Psoas muscle (tissue), 8 donors: Measurements from ENCODE around the gene MYPOP. TPM values are rescaled to one million over a fixed set of nuclear protein-coding genes. Genes with fewer than 3 reads are reported as not detected.

Experiments used
- ATAC-seq, 4 donors: fragments of 200-7000 bp; cut with Tn5 transposase; one replicate each; pipeline ENCODE4 v1.9.1; 2020; ENCODE audit warnings: moderate library complexity in 3 of 4, mild to moderate bottlenecking in 2 of 4
- DNase-seq, 2 donors: peaks; one replicate each; pipeline ENCODE4 v3.0.0-alpha.2; 2020
- H3K27ac ChIP-seq: fragments of 200-600 bp; one replicate; pipeline ENCODE4 v1.8.0; 2022
- H3K27me3 ChIP-seq, 3 donors: fragments of 200-600 bp in 1 of 3; one replicate each; pipeline versions ENCODE4 v1.6.1 to v1.8.0; 2013 to 2022; ENCODE audit warnings: low read length in 2 of 3, mild to moderate bottlenecking in 2 of 3, moderate library complexity in 1 of 3; ENCODE audit not compliant: insufficient read depth in 3 of 3
- H3K36me3 ChIP-seq, 2 donors: fragments of 200-600 bp in 1 of 2; one replicate each; pipeline versions ENCODE4 v1.6.1 to v1.8.0; 2013 to 2022; ENCODE audit warnings: low read depth in 1 of 2, mild to moderate bottlenecking in 1 of 2, moderate library complexity in 1 of 2; ENCODE audit not compliant: insufficient read depth in 1 of 2
- H3K4me1 ChIP-seq: fragments of 200-600 bp; one replicate; pipeline ENCODE4 v1.8.0; 2022
- H3K4me3 ChIP-seq: fragments of 200-600 bp; one replicate; pipeline ENCODE4 v1.8.0; 2022; ENCODE audit warnings: mild to moderate bottlenecking
- H3K9me3 ChIP-seq: fragments of 200-600 bp; one replicate; pipeline ENCODE4 v1.8.0; 2022
- CTCF ChIP-seq: fragments of 200-600 bp; IDR thresholded peaks from one replicate; pipeline ENCODE4 v1.8.0; 2022; ENCODE audit warnings: antibody characterized with exemption
- WGBS, 3 donors: extraction: QIAGEN DNeasy Blood & Tissue Kit; methylation state at CpG; one replicate each; pipeline versions ENCODE4 v1.1.6 to v1.1.7; 2013; 5-methylcytosine and 5-hydroxymethylcytosine counted together
- intact Hi-C, 2 donors: fragments of 100-400 bp; cut with DNase I; formaldehyde crosslinking; loops; one replicate each; pipeline versions ENCODE4 v1.11.0 to v1.14.2; 2022
- polyA plus RNA-seq, 3 donors: library from polyadenylated mRNA; stranded (reverse); fragments of 200-250 nt; gene quantifications; one replicate each; pipeline ENCODE4 v1.2.3, GENCODE V29; 2013
- total RNA-seq, 4 donors: library from RNA; stranded (reverse); fragmentation: NEBNext Ultra II Directional in 2 of 4; extraction: Animal tissue kit (Norgen Biotek cat#: 25700) in 2 of 4; gene quantifications; one replicate each; pipeline versions ENCODE4 v1.2.1 to v1.2.4, GENCODE V29; 2021 to 2023
- donor health status: healthy with polysubstance abuse.
- donor health status: DM: no; HTN: no; CAD: no; lungs with moderate emphysema.
- donor health status: Bipolar disorder and iron deficiency.
- donor health status: healthy.
- donor health status: DM: yes; HTN: yes; CAD: no.
- donor health status: DM: no; HTN: no; CAD: no.
- donor health status: DM: no; HTN: no; CAD: no.
- donor health status: DM: yes; HTN: yes; CAD: no.

Gene MYPOP
- total and polyA plus RNA-seq, 7 donors, result 10.6 to 20.7 (median 13.0) TPM

- Histone ChIP-seq H3K27ac (no peak overlapping the region), H3K27me3 (no peaks in the 10 kb centered on the region), H3K9me3 (no peaks in the 10 kb centered on the region), H3K4me3 (no peak overlapping the region), H3K4me1 (peaks cover 16% of the 10 kb centered on the region), H3K36me3 (peaks cover 0 to 5% of the 10 kb centered on the region in 2 donors)
- intact Hi-C loops, result no loop called here
- DNase-seq (no peak), ATAC-seq (no peak)
- TF ChIP-seq CTCF, result no peak
- 67 to 80% (median 74%) methylated on average over 10 of the region's 10 CpGs for WGBS, 3 donors
These were observed 2.6 kb upstream of the MYPOP start for GRCh38 chr19:45905011-45905410.

- H3K36me3 ChIP-seq, result peaks cover 0 to 26% of the 10 kb centered on the region in 2 donors
- no peaks in the 10 kb centered on the region for H3K9me3 ChIP-seq
- peak overlapping the region; percentile 74 for H3K27ac ChIP-seq
- WGBS, 3 donors, result 1% methylated on average over 61 to 73 of the region's 73 CpGs
- DNase-seq (peak; percentile 98 to 100), ATAC-seq (peak; percentile 97 to 98 (median 98))
- no peak for TF ChIP-seq CTCF
- peaks cover 16% of the 10 kb centered on the region for H3K4me1 ChIP-seq
- H3K27me3 ChIP-seq, result no peaks in the 10 kb centered on the region
- peak overlapping the region; percentile 91 for H3K4me3 ChIP-seq
- intact Hi-C loops, result no loop called here
These were observed 525 bp upstream of the MYPOP start for GRCh38 chr19:45902651-45903625.

GRCh38 chr19:45901432-45901911 lies 941 bp downstream of the MYPOP start:
- Histone ChIP-seq H3K27me3 (no peaks in the 10 kb centered on the region), H3K36me3 (peaks cover 0 to 38% of the 10 kb centered on the region in 2 donors), H3K4me1 (peaks cover 16% of the 10 kb centered on the region), H3K4me3 (peak overlapping the region; percentile 91), H3K27ac (peak overlapping the region; percentile 9), H3K9me3 (no peaks in the 10 kb centered on the region)
- intact Hi-C loops, result no loop called here
- ATAC-seq (no peak), DNase-seq (peak in 1 of 2 donors; percentile 68)
- 9 to 13% (median 9%) methylated on average over 46 to 69 of the region's 69 CpGs for WGBS, 3 donors
- TF ChIP-seq CTCF, result no peak

- Histone ChIP-seq H3K4me3 (peak overlapping the region; percentile 91), H3K9me3 (no peaks in the 10 kb centered on the region), H3K4me1 (peaks cover 16% of the 10 kb centered on the region), H3K27me3 (no peaks in the 10 kb centered on the region), H3K36me3 (peaks cover 0 to 42% of the 10 kb centered on the region in 2 donors), H3K27ac (peak overlapping the region; percentile 9)
- intact Hi-C loops, result no loop called here
- 53 to 72% (median 60%) methylated on average over 22 of the region's 22 CpGs for WGBS, 3 donors
- no peak for TF ChIP-seq CTCF
- DNase-seq, result no peak
- no peak for ATAC-seq
These were observed 1.5 kb downstream of the MYPOP start for GRCh38 chr19:45900738-45901431.
